Loucy (cell line): Measurements from ENCODE around the gene RHOJ.

Source experiments
- H2AFZ ChIP-seq: fragments of 200-600 bp; sonication (generic); 2 replicates; pipeline ENCODE4 v1.6.0; 2016; ENCODE audit warnings: antibody characterized with exemption, mild to moderate bottlenecking, low read length, moderate library complexity
- H3F3A ChIP-seq: fragments of 200-600 bp; 2 replicates; pipeline ENCODE4 v1.6.0; 2016; ENCODE audit warnings: antibody characterized with exemption, low read depth, mild to moderate bottlenecking
- H3K27me3 ChIP-seq: fragments of 200-600 bp; sonication (generic); 2 replicates; pipeline ENCODE4 v1.6.1; 2014; ENCODE audit warnings: low read length, mild to moderate bottlenecking; ENCODE audit not compliant: insufficient read depth, poor library complexity, severe bottlenecking
- H3K36me3 ChIP-seq: fragments of 200-600 bp; sonication (generic); 2 replicates; pipeline ENCODE4 v1.6.1; 2016; ENCODE audit warnings: low read length; ENCODE audit not compliant: insufficient read depth
- H3K4me1 ChIP-seq: fragments of 200-600 bp; sonication (generic); 2 replicates; pipeline ENCODE4 v1.5.1; 2014; ENCODE audit warnings: low read length, mild to moderate bottlenecking; ENCODE audit not compliant: insufficient read depth, poor library complexity, severe bottlenecking
- H3K4me2 ChIP-seq: fragments of 200-600 bp; sonication (generic); 2 replicates; pipeline ENCODE4 v1.6.0; 2014; ENCODE audit warnings: antibody characterized with exemption, low read length, low read depth, mild to moderate bottlenecking; ENCODE audit not compliant: poor library complexity, severe bottlenecking
- H3K4me3 ChIP-seq: fragments of 200-600 bp; sonication (generic); 2 replicates; pipeline ENCODE4 v1.5.1; 2014; ENCODE audit warnings: low read length, mild to moderate bottlenecking, mixed read lengths; ENCODE audit not compliant: poor library complexity, severe bottlenecking
- H3K79me2 ChIP-seq: fragments of 200-600 bp; sonication (generic); 2 replicates; pipeline ENCODE4 v1.6.1; 2014; ENCODE audit warnings: low read length; ENCODE audit not compliant: insufficient read depth
- H3K9ac ChIP-seq: fragments of 200-600 bp; sonication (generic); 2 replicates; pipeline ENCODE4 v1.6.0; 2014; ENCODE audit warnings: mild to moderate bottlenecking, low read depth, low read length, moderate library complexity; ENCODE audit not compliant: poor library complexity, severe bottlenecking
- H3K9me2 ChIP-seq: fragments of 200-600 bp; sonication (generic); replicated peaks from 2 replicates; pipeline ENCODE4 v1.6.1; 2016; ENCODE audit warnings: low read depth, low read length, mixed read lengths
- H3K9me3 ChIP-seq: fragments of 200-600 bp; sonication (generic); 2 replicates; pipeline ENCODE4 v1.6.1; 2014; ENCODE audit warnings: mild to moderate bottlenecking, antibody characterized with exemption, low read length, low read depth; ENCODE audit not compliant: insufficient read depth
- H4K20me1 ChIP-seq: fragments of 200-600 bp; sonication (generic); 2 replicates; pipeline ENCODE4 v1.6.0; 2014; ENCODE audit warnings: antibody characterized with exemption, low read length, mild to moderate bottlenecking; ENCODE audit not compliant: insufficient read depth, poor library complexity, severe bottlenecking
- EZH2phosphoT487 ChIP-seq: fragments of 200-600 bp; IDR thresholded peaks from 2 replicates; pipeline ENCODE4 v1.6.1; 2018; ENCODE audit warnings: antibody characterized with exemption, mild to moderate bottlenecking, moderate library complexity, borderline replicate concordance
- TF ChIP-seq, protein P1 (sequence below): fragments of 200-600 bp; sonication (generic); conservative IDR thresholded peaks from 2 replicates; pipeline ENCODE4 v1.5.1; 2014; ENCODE audit warnings: mild to moderate bottlenecking, antibody characterized with exemption, low read length

Gene RHOJ

DNA sequence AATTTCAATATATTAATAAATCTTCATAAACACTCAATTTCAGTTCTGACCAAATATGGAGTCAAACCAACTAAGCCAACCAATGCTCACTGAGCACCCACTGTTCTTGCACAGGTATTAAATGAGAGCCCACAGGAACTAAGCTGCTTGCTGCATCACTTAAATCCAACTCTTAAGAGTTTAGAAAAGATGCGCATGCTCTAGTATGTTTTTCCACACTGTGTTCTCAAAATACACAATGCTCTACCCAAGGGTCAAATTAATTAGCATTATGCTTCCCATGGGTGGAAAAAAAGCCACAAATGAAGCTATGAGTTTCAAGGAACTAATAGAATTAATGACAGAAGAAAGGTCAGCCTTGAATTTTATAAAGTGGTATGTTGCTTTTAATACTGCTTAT lies 118.2 kb downstream of the RHOJ start:
- no peak overlapping the region for H3K4me2 ChIP-seq
- no peaks in the 10 kb centered on the region for H3K9me2 ChIP-seq
- no peaks in the 10 kb centered on the region for H3F3A ChIP-seq
- no peaks in the 10 kb centered on the region for H3K36me3 ChIP-seq
- H3K9me3 ChIP-seq, result no peaks in the 10 kb centered on the region
- no peak overlapping the region for H2AFZ ChIP-seq
- no peaks in the 10 kb centered on the region for H4K20me1 ChIP-seq
- H3K79me2 ChIP-seq, result no peaks in the 10 kb centered on the region
- H3K4me1 ChIP-seq, result no peaks in the 10 kb centered on the region
- no peaks in the 10 kb centered on the region for H3K27me3 ChIP-seq
- H3K9ac ChIP-seq, result no peak overlapping the region
- TF ChIP-seq EZH2phosphoT487, result no peak
- TF ChIP-seq, protein P1, sequence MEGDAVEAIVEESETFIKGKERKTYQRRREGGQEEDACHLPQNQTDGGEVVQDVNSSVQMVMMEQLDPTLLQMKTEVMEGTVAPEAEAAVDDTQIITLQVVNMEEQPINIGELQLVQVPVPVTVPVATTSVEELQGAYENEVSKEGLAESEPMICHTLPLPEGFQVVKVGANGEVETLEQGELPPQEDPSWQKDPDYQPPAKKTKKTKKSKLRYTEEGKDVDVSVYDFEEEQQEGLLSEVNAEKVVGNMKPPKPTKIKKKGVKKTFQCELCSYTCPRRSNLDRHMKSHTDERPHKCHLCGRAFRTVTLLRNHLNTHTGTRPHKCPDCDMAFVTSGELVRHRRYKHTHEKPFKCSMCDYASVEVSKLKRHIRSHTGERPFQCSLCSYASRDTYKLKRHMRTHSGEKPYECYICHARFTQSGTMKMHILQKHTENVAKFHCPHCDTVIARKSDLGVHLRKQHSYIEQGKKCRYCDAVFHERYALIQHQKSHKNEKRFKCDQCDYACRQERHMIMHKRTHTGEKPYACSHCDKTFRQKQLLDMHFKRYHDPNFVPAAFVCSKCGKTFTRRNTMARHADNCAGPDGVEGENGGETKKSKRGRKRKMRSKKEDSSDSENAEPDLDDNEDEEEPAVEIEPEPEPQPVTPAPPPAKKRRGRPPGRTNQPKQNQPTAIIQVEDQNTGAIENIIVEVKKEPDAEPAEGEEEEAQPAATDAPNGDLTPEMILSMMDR, result no peak
- no peak overlapping the region for H3K4me3 ChIP-seq

DNA sequence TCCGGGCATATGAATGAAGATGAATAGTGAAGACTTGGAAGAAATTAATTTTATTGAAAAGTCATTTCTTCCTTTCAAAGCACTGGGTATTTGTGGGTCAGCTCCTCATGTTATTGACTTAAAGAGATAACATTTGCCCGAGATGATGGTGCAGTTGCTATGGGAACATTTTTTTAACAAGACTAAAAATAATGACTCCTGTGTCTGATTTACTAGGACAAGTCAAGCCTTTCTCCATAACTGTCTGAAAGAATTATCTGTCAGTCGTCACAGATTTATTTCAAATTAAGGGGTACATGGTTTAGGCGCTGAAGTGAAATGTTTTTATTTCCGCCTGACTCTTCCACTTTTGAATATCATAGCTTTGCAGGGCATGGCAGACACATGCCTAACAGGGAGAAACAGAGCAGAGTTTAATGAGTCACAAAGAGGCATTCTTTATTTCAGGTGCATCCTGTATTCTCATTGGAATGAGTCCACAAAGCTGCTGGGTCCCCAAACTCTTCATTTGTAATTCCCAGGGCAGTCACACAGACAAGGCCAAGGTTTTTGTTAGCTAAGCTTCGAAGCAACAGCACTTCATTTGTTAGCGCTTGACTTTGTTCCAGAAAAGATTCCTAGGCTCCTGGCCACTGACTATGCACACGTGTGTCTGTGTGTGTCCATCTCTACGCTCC lies 118.8 kb downstream of the RHOJ start:
- Histone ChIP-seq H2AFZ (no peak overlapping the region), H3K9me3 (no peaks in the 10 kb centered on the region), H4K20me1 (no peaks in the 10 kb centered on the region), H3K36me3 (no peaks in the 10 kb centered on the region), H3K9ac (no peak overlapping the region), H3F3A (no peaks in the 10 kb centered on the region), H3K4me2 (no peak overlapping the region), H3K4me3 (no peak overlapping the region), H3K27me3 (no peaks in the 10 kb centered on the region), H3K79me2 (no peaks in the 10 kb centered on the region), H3K9me2 (no peaks in the 10 kb centered on the region), H3K4me1 (no peaks in the 10 kb centered on the region)
- TF ChIP-seq EZH2phosphoT487, result no peak
- TF ChIP-seq, protein P1, result no peak

DNA sequence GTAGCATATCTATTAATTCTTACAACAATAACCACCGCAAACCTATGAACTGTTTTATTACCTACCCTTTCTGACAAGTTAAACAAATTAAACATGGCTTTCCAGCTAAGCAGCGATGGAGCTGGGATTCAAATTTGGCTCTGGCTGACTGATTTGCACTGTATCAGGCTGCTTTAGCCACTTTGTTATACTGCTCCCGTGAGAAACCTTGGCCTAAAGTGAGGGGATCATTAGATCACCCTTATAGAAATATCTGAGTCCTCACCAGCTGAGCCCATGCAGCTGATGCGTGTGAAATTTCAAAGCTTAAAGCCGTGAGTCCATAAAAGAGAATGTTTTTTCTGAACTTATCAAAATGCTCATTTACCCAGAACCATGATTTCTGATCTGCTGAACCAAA lies 122.6 kb downstream of the RHOJ start:
- Histone ChIP-seq H2AFZ (no peak overlapping the region), H3K4me3 (no peak overlapping the region), H4K20me1 (no peaks in the 10 kb centered on the region), H3K9me2 (no peaks in the 10 kb centered on the region), H3K79me2 (no peaks in the 10 kb centered on the region), H3K9ac (no peak overlapping the region), H3K9me3 (no peaks in the 10 kb centered on the region), H3K4me1 (no peaks in the 10 kb centered on the region), H3K4me2 (no peak overlapping the region), H3K36me3 (no peaks in the 10 kb centered on the region), H3F3A (no peaks in the 10 kb centered on the region), H3K27me3 (no peaks in the 10 kb centered on the region)
- no peak for TF ChIP-seq EZH2phosphoT487
- TF ChIP-seq, protein P1, result no peak
